Vagina (tissue), 2 donors: ENCODE results near the gene BCAT1. TPM values are rescaled to one million over a fixed set of nuclear protein-coding genes. Genes with fewer than 3 reads are reported as not detected.

ENCODE experiments used
- DNase-seq, 2 donors: peaks; one replicate each; pipeline ENCODE4 v3.0.0-alpha.2; 2017; ENCODE audit errors: extremely low spot score in 2 of 2
- H3K27ac ChIP-seq: fragments of 200-600 bp; sonication (generic); one replicate; pipeline ENCODE4 v1.5.1; 2019
- H3K27me3 ChIP-seq: fragments of 200-600 bp; sonication (generic); one replicate; pipeline ENCODE4 v1.5.1; 2019
- H3K36me3 ChIP-seq, 2 donors: fragments of 200-600 bp; sonication (generic); one replicate each; pipeline ENCODE4 v1.5.1; 2017 to 2019
- H3K4me1 ChIP-seq: fragments of 200-600 bp; sonication (generic); one replicate; pipeline ENCODE4 v1.5.1; 2019
- H3K4me3 ChIP-seq, 2 donors: fragments of 200-600 bp; sonication (generic); 1 replicate in 1 of 2; 2 replicates in 1 of 2; pipeline ENCODE4 v1.5.1; 2016 to 2019
- H3K9me3 ChIP-seq: fragments of 200-600 bp; sonication (generic); one replicate; pipeline ENCODE4 v1.5.1; 2019
- POLR2A ChIP-seq, 2 donors: fragments of 450-650 bp; IDR thresholded peaks; one replicate each; pipeline ENCODE4 v1.6.1; 2017; ENCODE audit warnings: antibody characterized with exemption in 2 of 2, mild to moderate bottlenecking in 2 of 2, moderate library complexity in 2 of 2
- POLR2AphosphoS5 ChIP-seq, 2 donors: sonication (generic); formaldehyde crosslinking; IDR thresholded peaks; one replicate each; pipeline ENCODE4 v1.9.0; 2017; ENCODE audit warnings: antibody characterized with exemption in 2 of 2, mild to moderate bottlenecking in 2 of 2, low read depth in 1 of 2; ENCODE audit not compliant: insufficient read depth in 1 of 2
- intact Hi-C: fragments of 100-400 bp; cut with DNase I; formaldehyde crosslinking; loops from one replicate; pipeline ENCODE4 v1.15.1; 2023
- total RNA-seq: library from RNA; depleted of rRNA; stranded (reverse); fragments of >200 nt; gene quantifications from one replicate; pipeline ENCODE4 v1.2.3, GENCODE V29; 2016
- TF ChIP-seq, protein P1 (sequence below), 3 experiments: fragments of 450-650 bp in 2 of 3; fragments of 200-600 bp in 1 of 3; sonication (generic) in 1 of 3; IDR thresholded peaks; one replicate each; pipeline ENCODE4 v1.5.1; 2017 to 2019; ENCODE audit warnings: antibody characterized with exemption in 3 of 3, mild to moderate bottlenecking in 2 of 3, moderate library complexity in 2 of 3

The BCAT1 gene
- total RNA-seq, 1 donor from 2014 or later: 20.6 TPM

GRCh38 chr12:24770334-24770733 lies 178.6 kb downstream of the BCAT1 start:
- Histone ChIP-seq H3K4me3 (no peak overlapping the region), H3K27ac (no peak overlapping the region), H3K27me3 (no peaks in the 10 kb centered on the region), H3K9me3 (no peaks in the 10 kb centered on the region), H3K4me1 (no peaks in the 10 kb centered on the region), H3K36me3 (no peaks in the 10 kb centered on the region)
- intact Hi-C loops: no loop called here
- DNase-seq: no peak
- TF ChIP-seq POLR2AphosphoS5 (IDR thresholded peaks at IDR 0.05; ENCODE audit: insufficient read depth in 1 of 2, low read depth in 1 of 2) (no peak), POLR2A (IDR thresholded peaks at IDR 0.05) (no peak)
- TF ChIP-seq, protein P1, sequence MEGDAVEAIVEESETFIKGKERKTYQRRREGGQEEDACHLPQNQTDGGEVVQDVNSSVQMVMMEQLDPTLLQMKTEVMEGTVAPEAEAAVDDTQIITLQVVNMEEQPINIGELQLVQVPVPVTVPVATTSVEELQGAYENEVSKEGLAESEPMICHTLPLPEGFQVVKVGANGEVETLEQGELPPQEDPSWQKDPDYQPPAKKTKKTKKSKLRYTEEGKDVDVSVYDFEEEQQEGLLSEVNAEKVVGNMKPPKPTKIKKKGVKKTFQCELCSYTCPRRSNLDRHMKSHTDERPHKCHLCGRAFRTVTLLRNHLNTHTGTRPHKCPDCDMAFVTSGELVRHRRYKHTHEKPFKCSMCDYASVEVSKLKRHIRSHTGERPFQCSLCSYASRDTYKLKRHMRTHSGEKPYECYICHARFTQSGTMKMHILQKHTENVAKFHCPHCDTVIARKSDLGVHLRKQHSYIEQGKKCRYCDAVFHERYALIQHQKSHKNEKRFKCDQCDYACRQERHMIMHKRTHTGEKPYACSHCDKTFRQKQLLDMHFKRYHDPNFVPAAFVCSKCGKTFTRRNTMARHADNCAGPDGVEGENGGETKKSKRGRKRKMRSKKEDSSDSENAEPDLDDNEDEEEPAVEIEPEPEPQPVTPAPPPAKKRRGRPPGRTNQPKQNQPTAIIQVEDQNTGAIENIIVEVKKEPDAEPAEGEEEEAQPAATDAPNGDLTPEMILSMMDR (IDR thresholded peaks at IDR 0.05): no peak

GRCh38 chr12:24769682-24770081 lies 179.2 kb downstream of the BCAT1 start:
- Histone ChIP-seq H3K4me1 (no peaks in the 10 kb centered on the region), H3K27me3 (no peaks in the 10 kb centered on the region), H3K27ac (no peak overlapping the region), H3K36me3 (no peaks in the 10 kb centered on the region), H3K9me3 (no peaks in the 10 kb centered on the region), H3K4me3 (no peak overlapping the region)
- no peak for DNase-seq
- intact Hi-C loops: no loop called here
- TF ChIP-seq POLR2A (IDR thresholded peaks at IDR 0.05): no peak
- TF ChIP-seq POLR2AphosphoS5 (IDR thresholded peaks at IDR 0.05; ENCODE audit: insufficient read depth in 1 of 2, low read depth in 1 of 2): no peak
- TF ChIP-seq, protein P1 (IDR thresholded peaks at IDR 0.05): no peak

GRCh38 chr12:24768415-24768814 lies 180.5 kb downstream of the BCAT1 start:
- Histone ChIP-seq H3K36me3 (no peaks in the 10 kb centered on the region), H3K4me1 (no peaks in the 10 kb centered on the region), H3K9me3 (no peaks in the 10 kb centered on the region), H3K27me3 (no peaks in the 10 kb centered on the region), H3K27ac (no peak overlapping the region), H3K4me3 (no peak overlapping the region)
- DNase-seq: no peak
- intact Hi-C loops: no loop called here
- no peak for TF ChIP-seq POLR2AphosphoS5 (IDR thresholded peaks at IDR 0.05; ENCODE audit: insufficient read depth in 1 of 2, low read depth in 1 of 2)
- no peak for TF ChIP-seq POLR2A (IDR thresholded peaks at IDR 0.05)
- TF ChIP-seq, protein P1 (IDR thresholded peaks at IDR 0.05): no peak

GRCh38 chr12:24767016-24767415 lies 181.9 kb downstream of the BCAT1 start:
- TF ChIP-seq POLR2A (IDR thresholded peaks at IDR 0.05) (no peak), POLR2AphosphoS5 (IDR thresholded peaks at IDR 0.05; ENCODE audit: insufficient read depth in 1 of 2, low read depth in 1 of 2) (no peak)
- TF ChIP-seq, protein P1 (IDR thresholded peaks at IDR 0.05): no peak

GRCh38 chr12:24764712-24765111 lies 184.2 kb downstream of the BCAT1 start:
- no peak for TF ChIP-seq POLR2A (IDR thresholded peaks at IDR 0.05)
- TF ChIP-seq, protein P1 (IDR thresholded peaks at IDR 0.05): no peak
- no peak for TF ChIP-seq POLR2AphosphoS5 (IDR thresholded peaks at IDR 0.05; ENCODE audit: insufficient read depth in 1 of 2, low read depth in 1 of 2)
- H3K4me3 ChIP-seq: no peak overlapping the region
- intact Hi-C loops: no loop called here

More at GRCh38 chr12:24767016-24767415, 181.9 kb downstream of the BCAT1 start:
- Histone ChIP-seq H3K27ac (no peak overlapping the region), H3K27me3 (no peaks in the 10 kb centered on the region), H3K36me3 (no peaks in the 10 kb centered on the region), H3K4me3 (no peak overlapping the region), H3K4me1 (no peaks in the 10 kb centered on the region), H3K9me3 (no peaks in the 10 kb centered on the region)
- no peak for DNase-seq
- intact Hi-C loops: no loop called here

More at GRCh38 chr12:24764712-24765111, 184.2 kb downstream of the BCAT1 start:
- Histone ChIP-seq H3K27me3 (no peaks in the 10 kb centered on the region), H3K4me1 (no peaks in the 10 kb centered on the region), H3K36me3 (no peaks in the 10 kb centered on the region), H3K27ac (no peak overlapping the region), H3K9me3 (no peaks in the 10 kb centered on the region)
- DNase-seq: no peak
